ENCODE measurements around the gene ZFHX3.

- TF ChIP-seq CTCF (IDR thresholded peaks at IDR 0.05) (no peak), EP300 (IDR thresholded peaks at IDR 0.05) (no peak)
Observed at GRCh38 chr16:72854267-72854959, 193.5 kb downstream of the ZFHX3 start.

Data from tibial nerve (tissue), 4 donors.